H1 (cell line): ENCODE results near the gene ITGAE. TPM values are rescaled to one million over a fixed set of nuclear protein-coding genes. Genes with fewer than 3 reads are reported as not detected.
A peak's percentile ranks its signal among the peaks of the same experiment; 100 is the strongest.

Source experiments
- CTCF ChIA-PET: fragments of 300-600 bp; sonication (Branson Sonifier 250); formaldehyde crosslinking; loops from one replicate; lab custom pipeline; 2021; ENCODE audit not compliant: partially characterized antibody; lab: Charles Lee
- POLR2A ChIA-PET: fragments of 300-600 bp; sonication (Branson Sonifier 250); formaldehyde crosslinking; loops from one replicate; lab custom pipeline; 2021; ENCODE audit warnings: inconsistent platforms; ENCODE audit not compliant: partially characterized antibody; lab: Charles Lee
- DNase-seq, 2 experiments: peaks; one replicate each; pipeline versions ENCODE4 v3.0.0 to v3.0.0-alpha.2; 2010 to 2022; ENCODE audit warnings: low spot score in 2 of 2, low read depth in 1 of 2, mixed read lengths in 1 of 2
- FAIRE-seq: peaks from 2 replicates; lab custom pipeline; 2011; peaks lifted over from hg19 to GRCh38; lab: Jason Lieb, UNC
- H2AFZ ChIP-seq: 2 replicates; pipeline ENCODE4 v1.8.1; 2012; ENCODE audit warnings: low read length, inconsistent platforms
- H2AK5ac ChIP-seq: 2 replicates; pipeline ENCODE4 v1.6.1; 2013; ENCODE audit warnings: low read depth, low read length
- H2BK120ac ChIP-seq: replicated peaks from 2 replicates; pipeline ENCODE3; 2013; ENCODE audit warnings: low read depth, low read length, inconsistent platforms
- H2BK12ac ChIP-seq: 2 replicates; pipeline ENCODE4 v1.6.1; 2013; ENCODE audit warnings: low read depth, low read length
- H2BK15ac ChIP-seq: 2 replicates; pipeline ENCODE4 v1.6.1; 2013; ENCODE audit warnings: low read length
- H2BK20ac ChIP-seq: 2 replicates; pipeline ENCODE4 v1.6.1; 2013; ENCODE audit warnings: low read length
- H2BK5ac ChIP-seq: 2 replicates; pipeline ENCODE4 v1.6.1; 2013; ENCODE audit warnings: low read depth, low read length
- H3K14ac ChIP-seq: 2 replicates; pipeline ENCODE4 v1.6.1; 2013; ENCODE audit warnings: inconsistent platforms; ENCODE audit not compliant: insufficient read length
- H3K18ac ChIP-seq: 2 replicates; pipeline ENCODE4 v1.6.1; 2013; ENCODE audit warnings: low read length; ENCODE audit errors: extremely low read depth
- H3K23ac ChIP-seq: 2 replicates; pipeline ENCODE4 v1.6.1; 2013; ENCODE audit warnings: inconsistent platforms; ENCODE audit not compliant: insufficient read length
- H3K23me2 ChIP-seq: 2 replicates; pipeline ENCODE4 v1.6.1; 2013; ENCODE audit warnings: low read depth, low read length
- H3K27ac ChIP-seq: 2 replicates; pipeline ENCODE4 v1.6.1; 2011; ENCODE audit warnings: low read depth, low read length, inconsistent platforms
- H3K27me3 ChIP-seq, 4 experiments: replicated peaks in 1 of 4; 1 replicate in 1 of 4; 2 replicates in 3 of 4; pipeline versions ENCODE4 v1.6.1 to v1.8.1; 2011 to 2013; ENCODE audit warnings: low read length in 3 of 4, mild to moderate bottlenecking in 3 of 4, inconsistent platforms in 2 of 4, mixed read lengths in 2 of 4, moderate library complexity in 1 of 4; ENCODE audit not compliant: control insufficient read depth in 3 of 4, insufficient read depth in 3 of 4; ENCODE audit errors: extremely low read depth in 1 of 4
- H3K36me3 ChIP-seq, 4 experiments: 2 replicates each; pipeline versions ENCODE4 v1.6.1 to v1.8.1; 2011 to 2013; ENCODE audit warnings: mild to moderate bottlenecking in 4 of 4, low read length in 3 of 4, moderate library complexity in 2 of 4, control low read depth in 1 of 4, inconsistent platforms in 1 of 4; ENCODE audit not compliant: insufficient read depth in 4 of 4, control insufficient read depth in 2 of 4
- H3K4ac ChIP-seq: replicated peaks from 2 replicates; pipeline ENCODE3; 2013; ENCODE audit warnings: low read length, low read depth, mixed read lengths, inconsistent platforms; ENCODE audit not compliant: insufficient read length
- H3K4me1 ChIP-seq, 4 experiments: replicated peaks in 1 of 4; 1 replicate in 1 of 4; 2 replicates in 3 of 4; pipeline versions ENCODE4 v1.6.1 to v1.8.1; 2011 to 2013; ENCODE audit warnings: low read length in 3 of 4, inconsistent platforms in 2 of 4, mixed read lengths in 1 of 4; ENCODE audit not compliant: insufficient read depth in 4 of 4, control insufficient read depth in 3 of 4
- H3K4me2 ChIP-seq, 2 experiments: 2 replicates each; pipeline versions ENCODE4 v1.6.1 to v1.8.1; 2011 to 2013; ENCODE audit warnings: low read depth in 2 of 2, low read length in 2 of 2, control low read depth in 1 of 2, inconsistent platforms in 1 of 2, mild to moderate bottlenecking in 1 of 2; ENCODE audit not compliant: insufficient read depth in 1 of 2
- H3K4me3 ChIP-seq, 4 experiments: fragments of 200-600, 300-600 bp in 1 of 4; sonication (generic), shearing (Covaris generic), sonication (Bioruptor Twin) in 1 of 4; 2 replicates each; pipeline versions ENCODE4 v1.5.1 to v1.8.1; 2011 to 2016; ENCODE audit warnings: low read length in 4 of 4, low read depth in 3 of 4, control low read depth in 2 of 4, inconsistent platforms in 2 of 4, mild to moderate bottlenecking in 2 of 4, mixed read lengths in 1 of 4, moderate library complexity in 1 of 4; ENCODE audit not compliant: insufficient read depth in 2 of 4; ENCODE audit errors: extremely low read depth in 1 of 4
- H3K56ac ChIP-seq: replicated peaks from 2 replicates; pipeline ENCODE3; 2013; ENCODE audit warnings: low read depth, mild to moderate bottlenecking, mixed read lengths, low read length, inconsistent platforms; ENCODE audit not compliant: insufficient read length
- H3K79me1 ChIP-seq: 2 replicates; pipeline ENCODE4 v1.6.1; 2013; ENCODE audit warnings: low read depth, low read length, control low read depth
- H3K79me2 ChIP-seq, 2 experiments: 2 replicates each; pipeline versions ENCODE4 v1.6.1 to v1.8.1; 2012 to 2013; ENCODE audit warnings: low read length in 2 of 2, mild to moderate bottlenecking in 2 of 2, inconsistent platforms in 1 of 2; ENCODE audit not compliant: insufficient read depth in 2 of 2, control insufficient read depth in 1 of 2
- H3K9ac ChIP-seq, 4 experiments: replicated peaks in 1 of 4; 1 replicate in 1 of 4; 2 replicates in 3 of 4; pipeline versions ENCODE4 v1.6.1 to v1.8.1; 2011 to 2013; ENCODE audit warnings: low read depth in 3 of 4, low read length in 3 of 4, control low read depth in 2 of 4, mild to moderate bottlenecking in 2 of 4, moderate library complexity in 2 of 4, inconsistent platforms in 1 of 4; ENCODE audit errors: extremely low read depth in 1 of 4
- H3K9me3 ChIP-seq, 2 experiments: 2 replicates each; pipeline versions ENCODE4 v1.6.1 to v1.8.1; 2012 to 2013; ENCODE audit warnings: mild to moderate bottlenecking in 2 of 2, moderate library complexity in 2 of 2, control low read depth in 1 of 2, inconsistent platforms in 1 of 2, low read depth in 1 of 2, low read length in 1 of 2, mixed read lengths in 1 of 2; ENCODE audit not compliant: insufficient read depth in 2 of 2
- H4K20me1 ChIP-seq, 2 experiments: replicated peaks in 1 of 2; 2 replicates each; pipeline versions ENCODE3 to v1.8.1; 2011 to 2013; ENCODE audit warnings: inconsistent platforms in 2 of 2, low read length in 2 of 2, mild to moderate bottlenecking in 1 of 2; ENCODE audit not compliant: insufficient read depth in 2 of 2, control insufficient read depth in 1 of 2
- H4K5ac ChIP-seq: 2 replicates; pipeline ENCODE4 v1.6.1; 2013; ENCODE audit warnings: low read length, low read depth, mixed read lengths, inconsistent platforms; ENCODE audit not compliant: insufficient read length
- H4K8ac ChIP-seq: 2 replicates; pipeline ENCODE4 v1.8.0; 2013; ENCODE audit warnings: mild to moderate bottlenecking, moderate library complexity, low read length, inconsistent platforms; ENCODE audit not compliant: insufficient read depth; ENCODE audit errors: extremely low read depth
- H4K91ac ChIP-seq: replicated peaks from 2 replicates; pipeline ENCODE3; 2013; ENCODE audit warnings: low read length, mixed read lengths, inconsistent platforms; ENCODE audit not compliant: insufficient read length
- BACH1 ChIP-seq: IDR thresholded peaks from 2 replicates; pipeline ENCODE4 v1.6.1; 2012; ENCODE audit warnings: low read length, improper control_type of control experiment
- BRCA1 ChIP-seq: IDR thresholded peaks from 2 replicates; pipeline ENCODE4 v1.6.1; 2012; ENCODE audit warnings: low read depth, low read length, improper control_type of control experiment
- CHD2 ChIP-seq: IDR thresholded peaks from 2 replicates; pipeline ENCODE4 v1.6.1; 2012; ENCODE audit warnings: low read length, improper control_type of control experiment
- CTBP2 ChIP-seq: IDR thresholded peaks from 2 replicates; pipeline ENCODE4 v1.7.0; 2011; ENCODE audit warnings: borderline replicate concordance, mild to moderate bottlenecking, moderate library complexity, mixed read lengths, low read length; ENCODE audit not compliant: insufficient read depth, insufficient read length
- EP300 ChIP-seq, 2 experiments: IDR thresholded peaks; 1 replicate in 1 of 2; 2 replicates in 1 of 2; pipeline ENCODE4 v1.6.1; 2011 to 2012; ENCODE audit warnings: low read depth in 2 of 2, low read length in 2 of 2, mild to moderate bottlenecking in 2 of 2, borderline replicate concordance in 1 of 2, inconsistent platforms in 1 of 2, moderate library complexity in 1 of 2
- FOSL1 ChIP-seq: IDR thresholded peaks from 2 replicates; pipeline ENCODE4 v1.6.1; 2011; ENCODE audit warnings: mild to moderate bottlenecking, low read depth, low read length, moderate library complexity; ENCODE audit not compliant: insufficient read depth
- KDM4A ChIP-seq: IDR thresholded peaks from one replicate; pipeline ENCODE4 v1.7.1; 2012; ENCODE audit warnings: low read depth, mild to moderate bottlenecking, moderate library complexity, low read length, inconsistent platforms; ENCODE audit not compliant: severe bottlenecking
- SP1 ChIP-seq: IDR thresholded peaks from 2 replicates; pipeline ENCODE4 v1.6.1; 2011; ENCODE audit warnings: low read depth, low read length
- TBP ChIP-seq: IDR thresholded peaks from 2 replicates; pipeline ENCODE4 v1.6.1; 2011; ENCODE audit warnings: low read depth, low read length, improper control_type of control experiment
- TCF12 ChIP-seq: IDR thresholded peaks from 2 replicates; pipeline ENCODE4 v1.6.1; 2011; ENCODE audit warnings: low read depth, mild to moderate bottlenecking, low read length
- WGBS, 2 experiments: shearing (Covaris generic) in 1 of 2; methylation state at CpG; one replicate each; pipeline versions ENCODE4 v1.1.6 to v1.1.7; 2013 to 2015; ENCODE audit warnings: low lambda C conversion rate in 2 of 2, mixed read lengths in 2 of 2, inconsistent platforms in 1 of 2, low coverage in 1 of 2, missing lambda C conversion rate in 1 of 2; ENCODE audit not compliant: insufficient replicate concordance in 2 of 2, insufficient coverage in 1 of 2, insufficient read length in 1 of 2; ENCODE audit errors: extremely low coverage in 1 of 2, missing lambda C conversion rate in 1 of 2; 5-methylcytosine and 5-hydroxymethylcytosine counted together
- polyA plus RNA-seq, 7 experiments: library from polyadenylated mRNA; depleted of rRNA in 3 of 7; stranded (reverse) in 5 of 7; unstranded in 2 of 7; fragments of >200 nt in 5 of 7; fragments of 200-250 nt in 2 of 7; gene quantifications; 1 replicate in 5 of 7; 2 replicates in 1 of 7; 4 replicates in 1 of 7; pipeline versions ENCODE4 v1.2.1 to v1.2.3, GENCODE V29; 2011 to 2013; ENCODE audit warnings: missing spikeins in 2 of 7, mixed read lengths in 2 of 7
- total RNA-seq: library from RNA; stranded (reverse); fragmentation: NEBNext Ultra II Directional; extraction: Animal tissue kit (Norgen Biotek cat#: 25700); gene quantifications from 2 replicates; pipeline ENCODE4 v1.2.1, GENCODE V29; 2021
- TF ChIP-seq, protein P1 (sequence below): IDR thresholded peaks from 2 replicates; pipeline ENCODE4 v1.6.1; 2012; ENCODE audit warnings: inconsistent platforms

ITGAE gene
- total and polyA plus RNA-seq, 2 of the 8 experiments (the other 6 are each of a cell fraction or from before 2014, with no cell fraction given) = 23.2 to 43.1 TPM

DNA sequence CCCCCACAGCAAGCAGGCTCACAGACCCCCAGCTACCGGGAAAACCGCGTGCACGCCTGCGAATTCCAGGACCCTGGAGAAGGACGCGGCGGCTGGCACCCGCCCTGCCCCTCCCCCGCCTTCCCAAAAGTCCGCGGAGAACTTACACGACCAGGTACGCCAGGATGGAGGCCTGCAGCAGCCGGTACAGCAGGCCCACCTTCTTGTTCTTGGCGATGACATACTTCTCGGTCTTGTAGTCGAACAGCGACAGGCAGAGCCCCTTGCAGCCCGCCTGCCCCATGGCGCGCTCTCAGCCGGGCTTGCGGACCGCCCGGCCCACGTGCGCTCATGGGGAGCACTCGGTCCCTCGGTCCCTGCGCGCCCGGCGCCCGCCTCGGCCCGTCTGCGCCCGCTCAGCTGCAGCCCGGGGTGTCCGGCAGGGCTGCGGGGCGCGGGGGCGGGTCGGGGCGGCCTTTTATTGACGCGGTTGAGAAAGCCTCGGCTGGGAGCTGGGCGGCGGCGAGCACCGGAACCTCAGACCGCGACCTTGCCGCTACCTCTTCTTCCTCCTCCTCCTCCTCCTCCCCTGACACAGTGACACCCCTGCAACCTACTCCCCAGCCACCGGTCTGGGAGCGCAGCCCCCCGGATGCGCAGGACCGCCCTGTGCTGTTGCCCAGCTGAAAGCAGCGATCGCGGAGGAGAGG lies 105.1 kb downstream of the ITGAE start, which contains the start of gene P2RX5:
Gene P2RX5 (minus strand): TSS at position 433 of the 689 bp plus-strand sequence. CDS start 150 bp downstream, at position 283.
- ChIA-PET POLR2A (interaction anchor here (0.9 to 3.1 kb wide), 11 partner anchors 11 to 447 kb away, joined by 3 to 13 read pairs (median 3); partner anchors contain the start of genes CYB5D2, EMC6, HASPIN and TAX1BP3), CTCF (interaction anchor here (0.7 to 3.0 kb wide), 8 partner anchors 13 to 345 kb away, joined by 3 to 20 read pairs (median 4); partner anchors contain the start of gene HASPIN)
- Histone ChIP-seq H3K27me3 (peaks cover 0 to 22% (median 13%) of the 10 kb centered on the region in 4 experiments; a peak in 6 of 7 replicates), H2BK20ac (no peak within 1 kb of the TSS), H3K79me2 (no peaks in the 10 kb centered on the region), H2BK120ac (no peak within 1 kb of the TSS), H3K9me3 (no peaks in the 10 kb centered on the region), H3K18ac (peak within 1 kb of the TSS; percentile 71), H2BK5ac (no peak within 1 kb of the TSS), H3K56ac (no peak within 1 kb of the TSS), H3K27ac (no peak within 1 kb of the TSS), H3K23me2 (peaks cover 9% of the 10 kb centered on the region; the same call in 1 of the 2 replicates), H3K4me2 (peak within 1 kb of the TSS; percentile 86 to 96), H3K23ac (no peak within 1 kb of the TSS), H3K79me1 (no peaks in the 10 kb centered on the region), H2AFZ (peak within 1 kb of the TSS; percentile 96; the same call in 1 of the 2 replicates), H4K8ac (no peak within 1 kb of the TSS; the same call in 1 of the 2 replicates), H3K14ac (no peak within 1 kb of the TSS), H4K5ac (no peak within 1 kb of the TSS), H3K4me1 (peaks cover 0 to 14% (median 8%) of the 10 kb centered on the region in 4 experiments; a peak in 5 of 7 replicates), H4K91ac (peak within 1 kb of the TSS; percentile 89), H3K4ac (no peak within 1 kb of the TSS), H2AK5ac (no peak within 1 kb of the TSS), H3K36me3 (no peaks in the 10 kb centered on the region), H2BK15ac (0 out of 2 replicates have a peak within 1 kb of the TSS, but pooled peaks have one; percentile 88), H2BK12ac (no peak within 1 kb of the TSS; the same call in 1 of the 2 replicates), H3K4me3 (peak within 1 kb of the TSS; percentile 47 to 70 (median 61)), H4K20me1 (peaks cover 0 to 5% of the 10 kb centered on the region in 2 experiments), H3K9ac (0 out of 7 replicates have a peak within 1 kb of the TSS, but pooled peaks of 1 of the 4 experiments have one; percentile 28)
- FAIRE-seq (no peak), DNase-seq (peak in 1 of 2 experiments; percentile 79)
- 3% methylated on average over 39 of the region's 65 CpGs; no CpG with 5 or more reads in 1 of the 2 experiments for WGBS, 2 experiments
- TF ChIP-seq TCF12 (no peak), FOSL1 (no peak), SP1 (no peak), CTBP2 (no peak), BRCA1 (no peak), BACH1 (no peak), EP300 (IDR thresholded peaks at IDR 0.05; ENCODE audit: borderline replicate concordance in 1 of 2, low read depth in 2 of 2, low read length in 2 of 2) (no peak), KDM4A (peak; percentile 93), CHD2 (0 out of 2 replicates have a peak, but pooled peaks have one; percentile 24), TBP (no peak)
- TF ChIP-seq, protein P1, sequence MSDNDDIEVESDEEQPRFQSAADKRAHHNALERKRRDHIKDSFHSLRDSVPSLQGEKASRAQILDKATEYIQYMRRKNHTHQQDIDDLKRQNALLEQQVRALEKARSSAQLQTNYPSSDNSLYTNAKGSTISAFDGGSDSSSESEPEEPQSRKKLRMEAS = peak; percentile 92
